ENCODE data around the gene ARFGAP1.
A peak's percentile ranks its signal among the peaks of the same experiment; 100 is the strongest.

ARFGAP1 gene

GRCh38 chr20:63268671-63269439, 3.8 kb upstream of the ARFGAP1 start:
- in situ Hi-C loops (cut with HindIII; ENCODE audit: low sequenced_read_pairs) = no loop called here
- TF ChIP-seq CTCF (IDR thresholded peaks at IDR 0.05; ENCODE audit: low read depth, low read length) = no peak
- H3K4me3 ChIP-seq (ENCODE audit: low read depth, low read length) = no peak overlapping the region
- no peak for DNase-seq (ENCODE audit: low read depth, low spot score)

- no peak for TF ChIP-seq CTCF (IDR thresholded peaks at IDR 0.05; ENCODE audit: low read depth, low read length)
- DNase-seq (ENCODE audit: low read depth, low spot score) = no peak
- H3K4me3 ChIP-seq (ENCODE audit: low read depth, low read length) = no peak overlapping the region
- in situ Hi-C loops (cut with HindIII; ENCODE audit: low sequenced_read_pairs) = no loop called here
Observed at GRCh38 chr20:63269724-63270123, 2.9 kb upstream of the ARFGAP1 start.

- no peak for DNase-seq (ENCODE audit: low read depth, low spot score)
- TF ChIP-seq CTCF (IDR thresholded peaks at IDR 0.05; ENCODE audit: low read depth, low read length) = no peak
- H3K4me3 ChIP-seq (ENCODE audit: low read depth, low read length) = no peak overlapping the region
- in situ Hi-C loops (cut with HindIII; ENCODE audit: low sequenced_read_pairs) = no loop called here
Observed at GRCh38 chr20:63270606-63271325, 1.8 kb upstream of the ARFGAP1 start.

- DNase-seq (ENCODE audit: low read depth, low spot score) = no peak
- peak overlapping the region; percentile 84 for H3K4me3 ChIP-seq (ENCODE audit: low read depth, low read length)
- in situ Hi-C loops (cut with HindIII; ENCODE audit: low sequenced_read_pairs) = no loop called here
- TF ChIP-seq CTCF (IDR thresholded peaks at IDR 0.05; ENCODE audit: low read depth, low read length) = no peak
Observed at GRCh38 chr20:63273059-63273579, 506 bp downstream of the ARFGAP1 start.

- in situ Hi-C loops (cut with HindIII; ENCODE audit: low sequenced_read_pairs) = no loop called here
- H3K4me3 ChIP-seq (ENCODE audit: low read depth, low read length) = peak overlapping the region; percentile 84
- peak; percentile 71 for DNase-seq (ENCODE audit: low read depth, low spot score)
- TF ChIP-seq CTCF (IDR thresholded peaks at IDR 0.05; ENCODE audit: low read depth, low read length) = no peak
Observed at GRCh38 chr20:63273635-63274380, 1.2 kb downstream of the ARFGAP1 start.
